Measurements from ENCODE around the gene ODC1.
A peak's percentile ranks its signal among the peaks of the same experiment; 100 is the strongest.
"Not testable (repeated sequence)": the region's sequence is repeated elsewhere in the genome, so short reads cannot be mapped to it uniquely, and the experiment has no call there.

ODC1 gene

GRCh38 chr2:10452956-10453904 is 5.1 kb upstream of the ODC1 start:
- peak; percentile 77 for DNase-seq (ENCODE audit: low spot score)

- no peak for DNase-seq (ENCODE audit: low spot score)
Observed at GRCh38 chr2:10452312-10452711, 4.2 kb upstream of the ODC1 start.

GRCh38 chr2:10451819-10452218 is 3.7 kb upstream of the ODC1 start:
- no peak for DNase-seq (ENCODE audit: low spot score)

- DNase-seq (ENCODE audit: low spot score), result no peak
Observed at GRCh38 chr2:10449838-10450691, 1.9 kb upstream of the ODC1 start.

- DNase-seq (ENCODE audit: low spot score), result no peak
Observed at GRCh38 chr2:10449486-10449831, 1.3 kb upstream of the ODC1 start.

- DNase-seq (ENCODE audit: low spot score), result peak; percentile 77
Observed at GRCh38 chr2:10448576-10449485, 704 bp upstream of the ODC1 start.

- DNase-seq (ENCODE audit: low spot score), result peak; percentile 66
Observed at GRCh38 chr2:10447300-10447894, 730 bp downstream of the ODC1 start.

GRCh38 chr2:10446631-10447030 is 1.5 kb downstream of the ODC1 start:
- DNase-seq (ENCODE audit: low spot score), result no peak

- DNase-seq (ENCODE audit: low spot score), result no peak
Observed at GRCh38 chr2:10444463-10444862, 3.7 kb downstream of the ODC1 start.

GRCh38 chr2:10442469-10443126 is 5.5 kb downstream of the ODC1 start:
- not testable (repeated sequence) for DNase-seq (ENCODE audit: low spot score)

- DNase-seq (ENCODE audit: low spot score), result no peak
Observed at GRCh38 chr2:10441948-10442347, 6.2 kb downstream of the ODC1 start.

- DNase-seq (ENCODE audit: low spot score), result no peak
Observed at GRCh38 chr2:10440736-10441135, 7.4 kb downstream of the ODC1 start.

GRCh38 chr2:10439971-10440370 is 8.2 kb downstream of the ODC1 start:
- no peak for DNase-seq (ENCODE audit: low spot score)

- DNase-seq (ENCODE audit: low spot score), result no peak
Observed at GRCh38 chr2:10439185-10439879, 8.8 kb downstream of the ODC1 start.

GRCh38 chr2:10438688-10439087 is 9.4 kb downstream of the ODC1 start:
- DNase-seq (ENCODE audit: low spot score), result peak; percentile 52

- DNase-seq (ENCODE audit: low spot score), result no peak
Observed at GRCh38 chr2:10437806-10438205, 10.3 kb downstream of the ODC1 start.

- no peak for DNase-seq (ENCODE audit: low spot score)
Observed at GRCh38 chr2:10436583-10437110, 11.5 kb downstream of the ODC1 start.

GRCh38 chr2:10435820-10436204 is 12.3 kb downstream of the ODC1 start:
- no peak for DNase-seq (ENCODE audit: low spot score)

- DNase-seq (ENCODE audit: low spot score), result peak; percentile 72
Observed at GRCh38 chr2:10434886-10435819, 13.0 kb downstream of the ODC1 start.

All from cerebellar cortex (tissue), 1 donor.